Upper lobe of left lung (tissue), 4 donors: ENCODE measurements around the gene CST6.

Experiments
- POLR2A ChIP-seq, 4 donors: fragments of 450-650 bp; IDR thresholded peaks; one replicate each; pipeline ENCODE4 v1.5.1; 2016 to 2017; ENCODE audit warnings: antibody characterized with exemption in 4 of 4, mild to moderate bottlenecking in 2 of 4
- POLR2AphosphoS5 ChIP-seq, 2 donors: sonication (generic); formaldehyde crosslinking; IDR thresholded peaks; one replicate each; pipeline ENCODE4 v1.5.1; 2017; ENCODE audit warnings: antibody characterized with exemption in 2 of 2
- TF ChIP-seq, protein P1 (sequence below), 6 experiments: fragments of 450-650 bp in 4 of 6; fragments of 200-600 bp in 2 of 6; sonication (generic) in 2 of 6; IDR thresholded peaks; one replicate each; pipeline ENCODE4 v1.5.1; 2016 to 2019; ENCODE audit warnings: antibody characterized with exemption in 6 of 6

DNA sequence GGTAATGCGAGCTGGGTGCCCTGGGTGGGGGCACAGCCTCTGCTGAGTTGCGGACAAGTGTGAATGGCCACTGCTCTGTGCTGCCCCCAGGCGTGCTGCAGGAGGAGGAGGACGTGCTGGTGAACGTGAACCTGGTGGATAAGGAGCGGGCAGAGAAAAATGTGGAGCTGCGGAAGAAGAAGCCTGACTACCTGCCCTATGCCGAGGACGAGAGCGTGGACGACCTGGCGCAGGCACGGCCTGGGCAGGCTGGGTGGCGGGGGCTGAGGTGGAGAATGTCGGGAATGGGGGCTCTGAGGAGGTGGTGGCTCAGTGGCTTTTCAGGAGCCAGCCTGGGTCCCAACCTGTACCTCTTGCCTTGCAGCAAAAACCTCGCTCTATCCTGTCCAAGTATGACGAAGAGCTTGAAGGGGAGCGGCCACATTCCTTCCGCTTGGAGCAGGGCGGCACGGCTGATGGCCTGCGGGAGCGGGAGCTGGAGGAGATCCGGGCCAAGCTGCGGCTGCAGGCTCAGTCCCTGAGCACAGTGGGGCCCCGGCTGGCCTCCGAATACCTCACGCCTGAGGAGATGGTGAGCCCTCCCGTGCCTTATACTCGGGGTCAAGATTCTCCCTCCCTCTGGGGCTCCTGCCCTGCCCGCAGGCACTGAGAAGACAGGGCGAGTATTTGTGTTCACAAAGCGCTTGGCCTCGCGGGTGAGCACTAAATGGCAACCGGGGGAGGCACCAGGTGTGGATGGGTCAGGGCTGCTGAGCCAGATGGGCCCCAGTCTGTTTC is 45.6 kb upstream of the CST6 start:
- TF ChIP-seq, protein P1, sequence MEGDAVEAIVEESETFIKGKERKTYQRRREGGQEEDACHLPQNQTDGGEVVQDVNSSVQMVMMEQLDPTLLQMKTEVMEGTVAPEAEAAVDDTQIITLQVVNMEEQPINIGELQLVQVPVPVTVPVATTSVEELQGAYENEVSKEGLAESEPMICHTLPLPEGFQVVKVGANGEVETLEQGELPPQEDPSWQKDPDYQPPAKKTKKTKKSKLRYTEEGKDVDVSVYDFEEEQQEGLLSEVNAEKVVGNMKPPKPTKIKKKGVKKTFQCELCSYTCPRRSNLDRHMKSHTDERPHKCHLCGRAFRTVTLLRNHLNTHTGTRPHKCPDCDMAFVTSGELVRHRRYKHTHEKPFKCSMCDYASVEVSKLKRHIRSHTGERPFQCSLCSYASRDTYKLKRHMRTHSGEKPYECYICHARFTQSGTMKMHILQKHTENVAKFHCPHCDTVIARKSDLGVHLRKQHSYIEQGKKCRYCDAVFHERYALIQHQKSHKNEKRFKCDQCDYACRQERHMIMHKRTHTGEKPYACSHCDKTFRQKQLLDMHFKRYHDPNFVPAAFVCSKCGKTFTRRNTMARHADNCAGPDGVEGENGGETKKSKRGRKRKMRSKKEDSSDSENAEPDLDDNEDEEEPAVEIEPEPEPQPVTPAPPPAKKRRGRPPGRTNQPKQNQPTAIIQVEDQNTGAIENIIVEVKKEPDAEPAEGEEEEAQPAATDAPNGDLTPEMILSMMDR (IDR thresholded peaks at IDR 0.05) = no peak
- TF ChIP-seq POLR2AphosphoS5 (IDR thresholded peaks at IDR 0.05) = no peak
- TF ChIP-seq POLR2A (IDR thresholded peaks at IDR 0.05) = no peak
